Bone marrow (tissue), 2 donors: ENCODE measurements around the gene MYO1B.
A peak's percentile ranks its signal among the peaks of the same experiment; 100 is the strongest.

Experiments used
- DNase-seq, 2 donors: peaks; one replicate each; lab custom pipeline; 2025; lab: John Stamatoyannopoulos, UW

Gene MYO1B

DNA sequence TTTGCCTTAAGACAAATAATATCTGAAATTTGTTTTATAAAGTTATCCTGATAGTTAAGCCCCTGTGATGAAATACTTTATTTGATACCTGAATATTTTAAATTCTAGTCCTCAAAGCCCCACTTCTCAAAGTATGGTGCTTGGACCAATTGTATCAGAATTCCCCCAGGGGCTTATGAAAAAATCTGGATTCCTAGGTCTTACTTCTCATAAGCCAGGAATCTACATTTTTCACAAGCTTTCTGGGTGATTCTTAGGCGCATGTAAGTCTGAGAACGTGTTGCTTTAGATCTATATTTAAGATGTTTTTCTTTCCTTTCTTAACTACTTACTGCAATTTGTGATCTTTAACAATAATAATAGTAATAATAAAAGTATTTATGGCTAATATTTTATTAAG, 53.1 kb downstream of the MYO1B start:
- no peak for DNase-seq

DNA sequence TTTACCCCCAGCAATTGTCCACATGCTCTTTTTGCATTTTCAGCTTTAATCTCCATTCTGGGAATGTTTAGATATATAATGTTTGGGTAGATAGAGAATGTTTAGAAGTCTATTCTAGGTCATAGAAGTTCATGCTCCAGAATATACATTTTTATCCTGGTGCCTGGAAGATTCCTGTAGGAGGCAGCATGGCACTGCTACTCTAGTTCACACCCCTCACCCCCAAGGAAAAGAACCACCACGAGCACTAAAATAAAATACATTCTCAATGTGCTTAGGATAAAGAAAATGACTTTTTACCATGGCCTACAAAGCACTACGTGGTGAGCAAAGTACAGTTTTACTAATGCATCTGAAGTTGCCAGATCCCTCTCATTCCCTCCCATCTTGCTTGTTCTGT, 53.8 kb downstream of the MYO1B start:
- DNase-seq = no peak

DNA sequence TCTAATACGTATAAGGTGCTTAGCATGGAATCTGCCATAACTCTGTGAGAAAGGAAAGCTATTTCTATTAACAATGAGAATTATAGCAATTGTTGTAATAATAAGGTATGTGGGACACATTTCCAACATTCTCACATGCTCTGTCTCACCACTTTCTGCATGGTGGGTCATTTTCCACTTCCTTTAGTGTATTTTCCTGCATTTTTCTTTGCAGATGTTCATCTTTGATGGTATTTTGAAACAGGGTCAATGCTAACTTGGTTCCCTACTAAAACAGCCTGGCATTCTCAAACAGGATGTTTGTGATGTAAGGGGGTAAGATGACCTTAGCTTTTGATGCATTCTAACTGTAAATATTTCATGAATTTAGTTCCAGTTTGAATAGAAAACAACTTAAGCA, 54.7 kb downstream of the MYO1B start:
- DNase-seq = no peak

DNA sequence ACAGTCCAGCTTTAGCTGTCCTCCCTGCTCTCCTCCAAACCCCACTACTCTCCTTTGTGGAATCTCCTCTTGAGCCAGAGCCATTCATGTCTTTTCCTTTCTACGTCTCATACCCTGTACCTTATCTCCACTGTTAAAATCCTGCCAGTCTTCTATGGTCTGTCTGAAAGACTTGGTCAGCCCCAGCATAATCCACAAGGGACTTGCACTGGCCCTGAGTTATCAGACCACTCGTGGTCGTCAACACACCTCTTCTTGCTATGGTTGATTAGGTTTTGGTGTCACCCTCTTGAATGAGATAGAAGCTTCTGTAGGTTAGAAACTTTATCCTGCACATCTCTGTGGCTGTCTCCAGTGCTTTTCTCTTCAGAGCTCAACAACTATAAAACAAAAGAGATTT, 56.8 kb downstream of the MYO1B start:
- no peak for DNase-seq

DNA sequence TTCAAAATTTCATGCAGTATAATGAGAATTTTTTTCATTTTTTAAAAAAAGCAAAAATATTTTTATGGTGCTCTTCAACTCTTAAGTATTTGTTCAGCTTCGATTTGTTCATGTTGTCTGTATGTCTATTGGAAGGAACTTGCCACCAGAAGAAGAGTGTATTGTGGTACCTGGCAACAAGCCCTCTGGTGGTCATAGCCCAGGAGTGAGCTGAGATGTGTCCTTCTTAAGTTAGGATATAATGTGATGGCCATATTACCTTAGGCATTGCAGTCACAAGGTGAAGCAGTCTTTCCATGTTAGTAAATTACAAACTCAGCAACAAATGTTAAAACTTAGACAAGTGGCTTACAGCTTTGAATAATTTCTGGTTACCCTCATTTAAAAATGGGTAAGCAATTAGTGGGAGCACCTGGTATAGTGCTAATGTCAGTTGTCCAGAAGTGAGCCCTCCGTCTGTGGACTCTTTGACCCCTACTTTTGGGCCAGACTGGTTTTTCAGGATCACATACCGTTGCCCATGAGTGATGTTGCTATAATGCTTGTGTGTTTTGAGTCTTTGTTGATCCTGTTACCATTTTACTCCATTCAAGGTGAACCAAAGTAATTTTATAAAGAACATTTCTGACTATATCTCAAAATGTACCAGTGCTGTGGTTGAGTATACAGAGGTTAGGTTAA, 57.4 kb downstream of the MYO1B start:
- DNase-seq = no peak

DNA sequence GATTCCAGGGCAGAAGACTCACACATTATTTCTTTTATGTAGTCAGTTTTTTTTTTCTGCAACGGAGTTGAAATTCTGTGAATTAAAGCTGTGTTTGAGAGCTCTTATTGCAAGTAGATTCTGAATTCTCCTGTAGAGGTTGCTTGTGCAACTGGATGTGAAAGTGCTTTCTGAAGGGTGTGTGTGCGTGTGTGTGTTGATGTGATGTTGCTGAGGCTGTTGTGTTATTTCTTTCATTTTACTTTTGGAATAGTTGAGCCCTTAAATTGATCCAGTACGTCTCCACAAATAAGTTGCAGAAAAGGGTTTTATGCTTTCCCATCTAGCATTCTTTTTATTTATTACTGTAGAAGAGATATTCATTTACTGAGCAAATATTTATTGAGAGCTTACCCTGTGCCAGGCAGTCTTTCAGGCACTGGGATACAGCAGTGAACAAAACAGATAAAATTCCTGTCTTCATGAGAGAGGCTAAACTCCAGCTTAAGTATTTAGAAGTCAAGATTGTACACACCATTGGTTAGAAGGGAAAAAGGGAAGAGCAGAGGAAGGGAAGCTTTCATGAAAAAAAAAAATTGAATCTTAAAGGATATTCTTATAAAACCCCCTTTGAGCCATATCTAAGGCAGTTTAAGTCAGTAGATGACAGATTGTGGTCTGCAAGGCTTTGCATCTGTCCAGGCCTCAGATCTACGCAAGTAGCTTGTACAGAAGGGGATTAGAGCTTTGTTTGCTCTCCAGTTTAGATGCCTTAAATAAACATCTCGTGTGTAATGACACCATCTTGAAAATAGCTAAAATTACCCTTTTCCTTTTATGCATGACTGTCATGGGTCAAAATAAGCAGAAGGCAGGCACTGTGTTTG, 58.2 kb downstream of the MYO1B start:
- DNase-seq = no peak

DNA sequence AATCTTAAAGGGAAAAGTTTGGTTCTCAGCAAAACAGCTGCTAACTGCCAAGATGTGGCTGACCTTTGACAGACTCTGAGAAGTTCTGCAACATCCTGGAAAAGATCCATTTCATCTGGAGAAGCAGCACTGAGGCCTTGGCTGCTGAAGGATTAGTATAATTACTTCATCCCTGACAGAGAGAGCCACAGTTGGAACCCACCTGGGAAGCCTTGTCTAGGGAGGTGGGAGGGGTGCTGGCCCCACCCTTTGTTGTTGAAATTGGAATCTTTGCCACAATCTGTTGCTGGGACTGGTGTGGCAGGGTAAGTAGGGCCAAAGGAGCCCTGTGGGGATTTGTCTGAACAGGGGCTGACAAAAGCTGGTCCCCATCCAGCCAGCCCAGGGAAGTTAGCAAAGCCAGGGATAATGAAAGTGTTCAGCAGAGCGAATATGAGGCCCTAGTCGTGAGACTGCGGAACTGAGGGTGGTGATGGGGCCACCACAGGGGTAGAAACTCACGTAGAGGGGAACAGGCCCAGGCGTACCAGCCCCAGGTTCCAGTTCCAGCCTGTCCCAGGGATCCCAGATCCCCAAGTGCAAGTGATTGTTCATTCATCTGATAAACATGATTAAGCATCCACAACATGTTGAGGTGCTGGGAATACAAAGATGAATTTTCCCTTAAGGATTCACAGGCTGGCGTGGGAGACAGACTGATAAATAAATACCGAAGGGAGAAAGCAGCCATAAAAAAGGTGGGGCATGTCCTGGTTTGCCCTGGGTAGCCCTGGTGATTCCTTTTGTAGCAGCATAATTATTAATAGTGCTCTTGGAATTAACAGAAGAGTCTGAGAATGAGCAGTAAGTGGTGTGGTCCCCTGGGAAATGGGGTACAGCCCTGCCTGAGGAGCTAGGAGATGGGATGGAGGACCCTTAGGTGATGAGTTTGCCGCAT, 60.0 kb downstream of the MYO1B start:
- DNase-seq = no peak

DNA sequence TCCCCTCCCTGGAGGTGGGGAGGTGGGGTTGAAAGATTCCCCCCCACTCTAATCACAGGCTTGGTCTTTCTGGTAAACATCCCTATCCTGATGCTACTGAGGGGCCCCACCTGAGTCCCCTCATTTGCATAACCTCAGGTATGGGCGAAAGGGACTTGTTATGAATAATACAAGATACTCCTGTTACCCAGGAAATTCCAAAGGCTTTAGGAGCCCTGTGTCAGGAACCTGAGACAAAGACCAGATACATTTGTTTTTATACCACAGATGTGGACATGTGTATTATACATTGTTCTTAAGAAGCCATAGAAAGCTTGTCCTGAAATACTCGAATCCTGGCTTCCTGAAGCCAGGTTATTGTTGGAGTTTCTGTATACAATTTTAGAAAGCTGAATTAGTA, 62.8 kb downstream of the MYO1B start:
- DNase-seq = no peak

DNA sequence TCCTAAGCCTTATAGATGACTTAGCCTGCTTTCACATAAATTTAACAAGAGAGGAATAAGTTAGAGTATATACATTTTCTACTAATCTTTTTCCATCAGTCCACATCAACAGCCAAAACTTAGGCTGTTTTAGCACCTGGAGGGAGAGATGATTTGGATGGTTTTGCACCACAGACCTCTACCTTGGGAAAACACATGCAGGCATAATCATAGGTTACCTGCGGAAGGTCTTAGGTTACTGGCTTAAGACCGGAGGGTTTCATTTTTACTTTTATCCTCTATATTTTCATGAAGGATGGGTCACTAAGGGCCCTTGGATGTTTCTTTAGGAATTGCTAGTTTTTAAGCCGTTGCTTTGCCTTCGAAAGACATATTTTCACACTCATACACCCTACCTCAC, 66.0 kb downstream of the MYO1B start:
- DNase-seq = no peak

DNA sequence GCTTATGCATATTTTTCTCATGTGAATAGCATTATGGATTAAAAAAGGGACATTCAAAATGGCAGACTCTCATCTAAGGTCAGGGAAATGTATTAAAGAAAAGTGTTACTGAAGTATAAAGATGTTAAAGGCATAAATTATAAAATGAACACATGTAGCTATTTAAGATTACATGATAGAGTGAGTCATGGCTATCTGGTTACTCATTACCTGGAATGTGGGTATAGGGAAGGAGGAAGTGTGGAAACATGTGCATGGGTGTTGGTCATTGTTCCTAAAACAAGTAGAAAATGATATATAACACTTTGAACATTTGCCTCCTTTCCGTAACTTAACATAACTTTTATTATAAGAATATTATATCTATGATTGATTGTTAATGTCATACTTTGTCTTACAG, 66.4 kb downstream of the MYO1B start:
- DNase-seq = no peak

DNA sequence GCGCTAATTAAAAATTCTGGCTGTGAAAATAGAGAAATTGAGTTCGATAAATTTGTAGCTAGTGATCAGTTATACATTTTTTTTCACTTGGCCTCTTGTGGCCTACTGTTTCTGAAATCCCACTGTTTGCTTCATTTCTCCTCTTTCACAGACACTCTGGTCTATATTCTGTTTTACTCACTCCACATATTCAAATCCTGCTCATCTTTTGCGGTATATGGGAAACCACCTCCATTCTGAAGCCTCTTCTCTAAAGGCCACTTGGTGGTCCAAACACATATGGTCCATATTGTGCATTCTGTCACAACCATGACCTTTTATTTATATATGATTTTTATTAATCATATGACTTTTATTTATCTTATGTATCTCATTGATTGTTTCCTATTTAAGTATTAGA, 67.0 kb downstream of the MYO1B start:
- DNase-seq = no peak

DNA sequence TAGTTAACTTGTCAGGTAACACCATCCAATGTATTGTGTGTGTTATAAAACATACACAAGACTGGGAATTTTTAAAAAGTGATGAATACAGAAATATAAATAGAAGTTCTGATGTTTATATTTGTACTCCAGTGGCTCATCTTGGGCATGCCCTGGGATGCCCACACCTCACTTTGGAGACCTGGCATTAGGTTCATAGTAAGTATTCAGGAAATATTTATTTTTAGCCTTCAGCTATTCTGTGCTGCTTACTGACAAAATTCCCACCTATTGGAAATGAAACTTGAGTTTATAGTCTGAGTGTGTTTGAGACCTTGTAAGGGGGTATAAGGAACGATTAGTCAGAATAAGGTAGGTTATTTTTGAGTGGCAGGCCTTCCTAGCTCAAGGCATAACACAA, 67.5 kb downstream of the MYO1B start:
- no peak for DNase-seq

DNA sequence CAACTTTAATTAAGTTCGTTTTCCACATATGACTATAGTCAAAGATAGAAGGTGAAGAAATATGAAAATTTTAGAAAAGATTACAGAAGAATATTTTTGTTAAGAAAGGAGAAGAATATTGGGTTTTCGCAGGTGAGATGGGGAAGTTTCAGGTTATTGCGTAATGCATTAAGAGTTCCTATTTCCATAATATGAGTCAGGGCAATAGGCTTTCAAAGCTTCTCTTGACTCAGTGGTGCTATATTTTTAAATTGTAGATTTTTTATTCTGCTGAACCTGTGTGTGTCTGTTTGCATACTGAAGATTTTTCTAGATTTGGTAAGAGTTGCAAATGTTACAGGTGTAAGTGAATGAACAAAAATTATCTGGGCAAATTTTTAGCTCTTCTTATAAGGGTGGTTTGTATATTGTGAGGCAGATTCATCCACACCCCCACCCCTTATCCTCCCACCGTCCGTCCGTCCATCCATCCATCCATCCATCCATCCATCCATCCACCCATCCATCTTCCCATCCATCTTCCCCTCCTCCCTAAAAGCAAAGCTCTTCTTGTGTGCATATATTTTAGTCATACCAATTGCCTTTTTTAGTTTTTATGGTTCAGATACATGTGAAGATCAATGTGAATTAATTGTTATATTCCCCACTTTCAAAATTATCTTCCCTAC, 69.6 kb downstream of the MYO1B start:
- no peak for DNase-seq

DNA sequence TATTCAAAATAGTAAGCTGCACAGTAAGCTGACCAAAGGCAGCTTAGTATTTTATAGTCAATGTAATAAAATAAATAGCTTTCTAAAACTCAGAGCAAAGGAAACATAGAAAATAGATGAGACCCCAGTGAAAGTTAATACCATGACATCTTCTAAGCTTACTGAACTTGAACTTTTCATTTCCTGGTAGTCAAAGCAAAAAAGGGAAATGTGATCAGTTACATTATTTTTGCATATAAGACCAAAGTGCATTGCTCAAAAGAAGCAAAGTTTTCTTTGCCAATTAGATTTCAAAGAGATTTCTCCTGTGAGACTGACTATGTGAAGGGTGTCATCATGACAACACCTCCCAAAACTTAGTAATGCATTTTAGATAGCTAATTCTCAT, 70.2 kb downstream of the MYO1B start:
- DNase-seq = no peak

DNA sequence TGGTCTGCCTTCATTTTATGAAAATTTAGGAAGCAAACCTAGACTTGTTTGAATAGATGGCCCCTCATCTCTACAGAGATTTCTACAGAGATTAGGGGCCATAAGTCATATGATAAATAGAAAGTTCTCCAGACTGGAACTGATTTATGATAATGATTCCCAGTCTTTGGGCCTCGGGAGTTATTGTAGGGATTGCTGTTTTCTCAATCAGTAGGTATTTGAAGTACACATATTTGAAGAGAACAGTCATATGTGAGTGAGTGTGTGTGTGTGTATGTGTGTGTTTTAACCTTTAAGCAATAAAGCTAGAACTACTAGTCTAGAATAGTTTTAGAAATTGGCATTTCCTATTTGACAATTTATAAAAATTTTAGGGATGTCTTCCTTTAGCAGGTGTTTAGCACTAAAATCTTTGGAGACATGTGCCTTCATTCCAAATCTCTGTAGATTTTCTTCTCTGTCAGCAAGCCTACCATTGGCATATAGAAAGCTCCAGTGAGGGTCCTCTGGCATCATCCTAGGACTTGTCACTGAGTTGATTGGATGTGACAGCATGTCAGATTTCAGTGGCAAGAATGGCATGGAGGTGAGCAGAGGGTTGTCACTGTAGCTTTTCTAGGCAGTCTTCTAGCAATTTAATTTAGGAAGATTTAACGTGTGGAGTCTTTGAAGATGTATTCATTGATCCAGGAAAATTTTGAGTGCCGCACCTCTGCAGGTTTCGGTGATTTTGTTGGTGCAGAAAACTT, 71.2 kb downstream of the MYO1B start:
- DNase-seq = no peak

DNA sequence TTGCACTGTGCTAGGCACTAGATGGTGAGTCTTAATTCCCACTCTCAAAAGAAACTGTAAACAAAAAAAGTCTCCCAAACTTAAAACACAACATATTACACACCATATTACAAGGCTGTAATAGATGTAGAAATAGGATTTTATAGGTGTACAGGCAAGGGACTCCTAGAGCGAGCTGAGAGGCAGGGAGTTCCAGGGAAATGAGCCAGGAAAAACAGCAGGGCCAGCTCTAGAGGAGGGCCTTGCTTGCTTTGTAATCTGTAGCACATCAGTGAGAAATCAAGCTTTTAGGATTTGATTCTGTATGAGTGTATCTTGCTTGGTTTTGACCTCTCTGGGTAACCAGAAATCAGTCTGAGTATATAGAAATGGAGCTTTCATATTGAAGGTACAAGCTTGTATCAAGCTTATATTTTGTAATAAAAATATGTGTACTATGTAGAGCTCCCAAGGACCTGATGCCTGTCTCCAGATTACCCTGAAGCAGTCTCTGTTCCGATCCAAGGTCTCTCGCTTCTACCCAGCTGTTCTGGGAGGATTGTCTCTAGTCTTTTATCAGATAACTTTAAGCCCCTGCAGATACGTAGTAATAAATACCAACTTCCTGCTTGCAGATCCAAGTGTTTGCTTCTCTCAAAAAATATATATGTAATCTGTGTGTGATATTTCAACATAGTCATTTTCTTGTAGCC, 73.0 kb downstream of the MYO1B start:
- no peak for DNase-seq

DNA sequence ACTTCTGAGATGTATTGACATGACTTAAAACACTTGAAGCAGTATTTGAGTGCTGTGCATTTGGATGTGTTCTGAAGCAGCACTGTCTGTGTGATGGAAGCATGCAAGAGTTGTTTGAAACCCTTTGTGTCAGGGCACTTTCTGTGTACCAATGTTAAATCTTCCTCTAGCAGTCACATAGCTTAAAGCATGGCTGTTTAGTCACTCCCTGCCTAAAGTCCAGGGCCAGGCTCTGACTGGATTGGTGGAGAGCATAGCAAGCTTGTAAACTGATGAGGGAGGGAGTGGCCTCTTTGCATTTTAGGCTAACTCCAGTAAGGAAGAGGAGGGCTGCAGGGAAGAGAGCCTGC, 73.5 kb downstream of the MYO1B start:
- DNase-seq = no peak

DNA sequence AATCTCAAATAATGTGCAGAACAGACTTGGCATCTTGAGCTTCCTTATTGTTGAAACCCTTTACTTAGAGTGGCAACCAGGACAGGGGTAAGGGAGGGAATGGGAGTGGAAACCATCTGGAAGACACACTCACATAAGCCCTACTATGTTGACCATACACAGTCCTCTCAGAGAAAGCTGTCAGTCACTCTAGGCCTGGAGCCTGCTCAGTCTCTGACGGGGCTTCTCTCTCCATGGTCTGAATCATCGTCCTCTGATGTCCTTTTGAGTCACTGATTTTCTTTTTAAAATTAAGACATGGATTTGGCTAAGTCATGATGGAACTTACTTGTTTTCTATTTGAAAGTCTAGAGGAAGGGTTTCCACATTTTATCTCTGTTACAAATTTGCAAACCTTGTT, 74.0 kb downstream of the MYO1B start:
- DNase-seq = no peak

DNA sequence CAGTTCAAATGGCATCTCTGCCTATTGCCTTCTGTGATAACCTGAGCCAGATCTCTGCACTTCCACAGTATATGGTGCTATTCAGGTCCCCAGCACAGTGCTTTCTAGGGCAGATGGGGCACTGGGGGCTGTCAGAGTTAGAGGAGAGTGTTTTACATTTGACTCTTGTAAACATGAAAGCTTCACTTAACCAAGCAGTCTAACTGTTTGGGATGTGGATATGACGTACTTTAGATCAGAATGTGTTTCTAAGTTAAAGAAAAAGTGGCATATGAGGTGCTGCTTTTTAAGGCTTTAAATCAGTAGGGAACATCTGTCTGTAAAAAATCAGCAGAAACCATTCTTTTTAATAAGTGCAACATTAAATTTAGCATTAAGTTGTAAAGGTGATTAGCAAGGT, 75.7 kb downstream of the MYO1B start:
- DNase-seq = no peak

DNA sequence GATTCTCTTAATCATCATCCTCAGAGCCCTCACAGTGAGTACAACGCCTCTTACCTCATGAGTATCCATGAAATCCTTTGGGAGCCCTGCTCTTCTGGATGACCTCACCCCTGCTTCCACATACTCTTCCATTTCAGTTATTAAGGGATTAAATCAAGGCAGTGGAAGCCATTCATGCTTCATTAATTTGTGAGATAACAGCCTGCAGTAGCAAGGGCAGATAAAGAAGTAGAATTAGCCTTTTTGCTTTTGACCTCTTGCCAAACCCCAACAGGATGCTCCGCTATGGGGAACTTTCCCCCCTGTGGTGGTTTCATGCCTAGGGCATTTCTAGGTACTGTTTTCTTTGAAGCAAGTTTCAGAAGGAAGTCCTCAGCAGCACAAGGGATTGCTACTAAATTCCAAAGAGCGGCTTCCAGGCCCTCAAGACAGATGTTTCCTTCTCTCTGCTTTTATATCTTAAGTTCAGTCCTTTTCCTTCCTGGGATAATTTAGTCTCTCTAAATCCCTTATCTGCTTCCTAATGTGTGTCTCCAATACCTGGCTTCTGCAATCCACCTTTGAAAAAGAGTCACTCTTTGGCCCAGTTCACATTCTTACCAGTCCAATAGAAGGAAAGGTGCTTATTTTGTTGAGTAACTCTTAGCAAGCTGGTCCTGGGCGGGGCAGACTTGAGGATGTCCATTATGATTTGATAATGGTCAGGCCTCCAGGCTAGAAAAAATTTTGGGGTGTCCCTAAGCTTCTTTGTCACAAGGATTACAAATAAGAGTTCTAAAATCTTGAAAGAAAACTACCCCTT, 76.9 kb downstream of the MYO1B start:
- peak in 1 of 2 donors; percentile 22 for DNase-seq
